HUDEP-2 (cell line): ENCODE measurements around the gene NSUN2.

Experiments
- DNase-seq, 76 experiments: peaks; one replicate each; lab custom pipeline; 2025; ENCODE audit not compliant: unreplicated experiment in 76 of 76; lab: John Stamatoyannopoulos, UW

The NSUN2 gene

DNA sequence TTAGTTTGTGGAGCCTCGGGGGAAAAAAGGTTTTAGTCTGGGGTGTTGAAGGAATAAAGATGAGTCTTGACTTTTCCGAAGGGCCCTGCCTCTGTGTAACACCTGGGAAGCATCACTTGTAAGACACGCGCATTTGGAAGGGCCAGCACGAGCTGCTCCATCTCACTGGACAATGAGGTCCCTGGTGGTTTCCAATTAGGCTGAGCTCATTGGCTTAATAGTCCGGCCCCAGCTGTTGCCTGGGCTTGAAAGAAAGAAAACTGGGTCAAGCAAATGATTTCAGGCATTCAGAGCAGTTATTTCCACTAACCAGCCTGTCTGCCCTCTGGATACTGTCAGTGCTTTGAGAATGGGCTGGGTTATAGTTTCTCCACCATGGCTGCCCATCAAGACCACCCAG, 64.5 kb downstream of the NSUN2 start:
- no peak for DNase-seq

DNA sequence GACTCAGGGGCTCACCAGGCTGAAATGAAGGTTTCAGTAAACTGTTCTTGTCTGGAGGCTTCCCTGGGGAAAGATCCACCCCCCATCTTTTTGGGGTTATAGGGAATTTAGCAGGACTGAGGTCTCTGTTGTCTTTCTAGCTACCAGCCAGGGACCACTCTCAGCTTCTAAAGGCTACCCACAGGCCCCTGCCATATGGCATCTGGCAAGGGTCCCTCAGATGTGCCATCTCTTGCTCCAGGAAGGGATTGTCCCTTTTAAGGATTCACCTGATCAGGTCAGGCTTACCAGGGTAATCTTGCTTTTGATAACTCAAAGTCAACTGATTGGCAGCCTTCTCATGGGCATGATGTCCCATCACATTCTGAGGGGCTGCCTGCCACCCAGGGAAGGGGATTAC, 65.0 kb downstream of the NSUN2 start:
- DNase-seq: no peak

DNA sequence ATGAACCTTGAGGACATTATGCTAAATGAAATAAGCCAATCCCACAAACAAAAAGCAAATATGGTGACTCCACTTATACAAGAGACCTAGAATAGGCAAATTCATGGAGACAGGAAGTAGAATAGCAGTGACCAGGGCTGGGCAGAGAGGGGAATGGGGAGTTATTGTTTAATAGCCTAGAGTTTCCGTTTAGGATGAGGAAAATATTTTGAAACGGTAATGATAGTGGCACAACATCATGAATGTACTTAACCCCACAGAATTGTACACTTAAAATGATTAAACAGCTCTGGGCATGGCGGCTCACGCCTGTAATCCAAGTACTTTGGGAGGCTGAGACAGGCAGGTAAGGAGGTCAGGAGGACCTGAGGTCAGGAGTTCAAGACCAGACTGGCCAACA, 65.8 kb downstream of the NSUN2 start:
- DNase-seq: no peak

DNA sequence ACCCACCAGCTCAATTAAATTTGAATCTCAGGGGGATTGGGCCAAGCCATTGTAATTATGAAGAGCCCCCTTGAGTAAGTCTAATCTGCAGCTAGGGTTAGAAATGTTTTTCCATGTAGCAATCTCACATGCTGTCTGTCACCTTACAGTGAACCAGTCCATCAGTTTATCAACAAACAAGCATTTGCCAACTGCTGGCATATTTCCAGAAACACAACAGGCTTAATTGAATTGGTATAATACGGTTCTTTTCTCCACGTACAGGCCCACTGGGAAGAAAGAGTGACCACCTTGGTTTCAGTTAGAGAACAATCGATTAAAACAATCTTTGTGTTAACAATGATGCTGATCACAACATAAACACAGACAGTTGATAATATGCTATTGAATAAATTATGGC, 67.4 kb downstream of the NSUN2 start:
- DNase-seq: no peak

DNA sequence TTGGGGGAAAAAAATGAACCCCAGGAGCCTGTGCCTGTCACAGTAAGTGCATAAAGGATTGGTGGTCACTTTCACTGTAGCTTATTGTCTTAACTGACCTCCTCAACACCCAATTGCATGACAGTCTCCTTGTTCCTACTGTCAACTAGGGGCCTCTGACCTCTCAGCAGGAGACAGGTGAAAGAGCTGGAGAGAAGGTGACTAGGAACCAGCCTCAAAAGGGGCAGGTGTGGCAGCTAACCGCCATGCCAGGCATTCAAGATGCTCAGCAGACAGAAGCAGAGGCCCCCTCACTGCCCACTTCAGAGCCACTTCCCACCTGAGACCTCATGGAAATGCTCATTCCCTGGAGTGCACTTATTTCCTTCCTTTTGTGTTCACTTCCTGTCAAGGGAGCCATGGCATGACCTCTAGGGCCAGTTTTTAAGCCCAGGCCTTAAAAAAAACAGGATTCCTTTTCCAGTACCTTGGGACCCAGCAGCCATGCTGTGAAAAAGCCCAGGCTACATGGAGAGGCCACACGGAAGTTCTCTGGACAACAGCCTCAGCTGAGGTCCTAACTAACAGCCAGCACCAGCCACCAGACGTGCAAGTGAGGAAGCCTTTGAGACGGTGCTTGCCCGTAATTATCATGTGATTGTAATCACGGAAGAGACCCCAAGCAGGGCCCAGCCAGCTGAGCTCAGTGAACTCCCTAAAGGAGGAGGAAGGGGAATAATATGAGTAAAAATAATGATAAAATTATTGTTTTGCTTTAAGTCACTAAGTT, 74.9 kb downstream of the NSUN2 start:
- DNase-seq: no peak

DNA sequence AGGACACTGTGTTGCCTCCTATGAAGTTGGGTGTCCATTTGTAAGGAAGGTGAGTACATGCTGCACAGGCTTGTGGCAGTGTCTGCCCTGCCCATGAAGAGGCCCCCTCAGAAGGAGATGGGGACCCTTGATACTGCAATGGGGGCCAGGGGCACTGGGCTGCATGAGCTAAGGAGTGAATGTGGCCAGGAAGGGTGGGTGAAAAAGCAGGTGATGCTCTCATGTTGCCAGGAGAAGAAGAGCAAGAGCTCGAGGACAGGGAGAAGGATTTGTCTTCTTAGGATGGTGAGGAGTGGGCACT, 76.1 kb downstream of the NSUN2 start:
- DNase-seq: no peak

DNA sequence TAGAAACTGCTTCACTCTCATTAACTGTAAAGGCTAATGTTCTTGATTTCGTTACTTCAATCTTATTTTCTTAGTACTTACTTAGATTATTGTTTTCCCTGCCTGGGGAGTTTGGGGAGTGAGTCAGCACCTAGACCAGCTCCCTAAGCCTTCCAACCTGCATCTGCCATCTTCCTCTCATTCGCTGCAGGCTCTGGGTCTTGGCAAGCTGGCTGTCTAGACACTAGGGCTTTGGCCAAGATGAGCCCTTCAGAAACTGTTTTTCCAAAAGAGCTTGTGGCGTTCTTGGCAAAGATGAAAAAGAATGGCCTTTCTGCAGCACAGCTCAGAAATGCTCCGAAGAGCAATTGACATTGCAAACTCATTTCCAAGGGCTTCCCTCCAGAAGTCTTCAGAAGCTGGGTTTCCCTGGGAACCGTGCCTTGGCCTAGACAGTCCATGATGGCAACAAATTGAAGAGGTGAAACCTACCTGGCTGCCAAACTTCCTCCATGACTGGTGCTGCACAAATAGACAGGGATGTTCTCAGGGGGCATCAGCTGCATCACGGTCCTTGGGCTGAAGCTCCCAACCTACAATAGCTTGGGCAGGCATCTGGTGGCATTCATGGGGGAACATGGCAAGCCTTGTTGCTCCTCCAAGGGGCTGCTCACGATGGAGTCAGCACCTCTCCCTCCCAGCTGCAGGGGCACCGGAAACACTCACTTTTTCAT, 76.6 kb downstream of the NSUN2 start:
- DNase-seq: no peak

DNA sequence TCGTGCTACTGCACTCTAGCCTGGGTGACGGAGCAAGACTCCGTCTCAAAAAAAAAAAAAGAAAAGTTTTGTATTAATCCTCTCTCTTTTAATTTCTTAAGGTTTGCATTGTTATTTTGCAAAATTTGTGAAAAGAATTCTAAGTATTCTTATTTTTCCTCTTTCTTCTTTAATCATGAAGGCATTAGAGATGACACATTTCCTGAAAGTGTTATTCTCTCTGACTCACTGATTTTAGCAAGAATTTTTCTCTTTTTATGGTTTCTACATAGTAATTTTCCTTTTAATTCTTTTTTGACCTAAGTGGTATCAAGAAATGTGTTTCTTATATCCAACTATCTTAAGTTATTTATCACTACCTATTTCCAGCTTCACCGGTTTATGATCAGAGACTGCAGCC, 78.0 kb downstream of the NSUN2 start:
- DNase-seq: no peak

DNA sequence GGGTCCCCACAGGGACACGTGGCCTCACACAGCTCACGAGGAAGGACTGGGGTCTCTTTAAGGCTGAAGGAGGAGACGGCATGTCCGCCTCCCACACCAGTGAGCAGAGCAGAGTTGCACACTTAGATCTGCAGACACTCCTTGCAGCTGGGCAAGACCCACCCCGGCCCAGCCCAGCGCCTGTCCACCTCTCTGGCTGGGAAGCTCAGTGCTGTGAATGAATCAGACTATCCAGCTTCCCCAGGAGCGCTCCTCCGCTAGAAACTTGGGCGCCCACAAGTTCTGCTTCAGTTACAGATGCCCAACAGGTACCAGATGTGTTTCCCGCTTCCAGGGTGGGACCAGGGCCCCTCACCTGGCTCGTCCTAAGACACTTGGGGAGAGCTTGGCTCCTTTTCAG, 78.9 kb downstream of the NSUN2 start:
- DNase-seq: no peak

DNA sequence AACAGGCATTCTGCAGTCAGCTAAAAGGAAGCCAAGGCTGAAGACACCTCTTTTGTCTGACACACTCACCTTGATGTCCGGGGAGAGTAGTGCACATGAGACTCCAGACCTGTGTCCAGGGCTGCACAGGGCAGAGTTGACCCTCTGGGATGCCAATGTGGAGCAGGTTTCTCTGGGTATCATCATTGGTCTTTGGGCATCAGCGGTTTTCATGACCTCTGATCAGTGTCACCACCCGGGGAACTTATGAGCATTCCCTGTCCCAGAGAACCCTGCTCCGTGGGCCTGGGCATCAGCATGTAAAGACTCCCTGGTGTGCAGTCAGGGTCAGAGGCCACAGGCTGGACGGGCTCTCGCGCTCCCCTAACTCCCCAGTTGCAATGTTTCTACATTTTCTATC, 80.2 kb downstream of the NSUN2 start:
- no peak for DNase-seq

DNA sequence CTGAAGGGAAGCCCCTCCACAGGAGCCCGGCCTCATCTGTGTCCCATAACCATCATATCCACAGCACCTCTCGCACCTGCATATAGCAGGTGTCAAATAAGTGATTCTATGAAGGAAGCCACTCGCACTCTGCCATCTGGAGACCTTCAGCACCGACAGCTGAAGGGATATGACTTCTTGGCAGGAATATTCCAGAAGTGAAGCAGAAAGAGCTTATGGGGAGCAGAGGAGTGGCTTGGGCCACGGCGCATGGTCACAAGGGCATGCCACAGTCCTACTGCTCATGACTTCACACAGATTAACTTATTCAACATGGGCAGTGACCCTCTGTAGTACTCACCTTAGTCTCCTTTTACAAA, 80.9 kb downstream of the NSUN2 start:
- DNase-seq: no peak

DNA sequence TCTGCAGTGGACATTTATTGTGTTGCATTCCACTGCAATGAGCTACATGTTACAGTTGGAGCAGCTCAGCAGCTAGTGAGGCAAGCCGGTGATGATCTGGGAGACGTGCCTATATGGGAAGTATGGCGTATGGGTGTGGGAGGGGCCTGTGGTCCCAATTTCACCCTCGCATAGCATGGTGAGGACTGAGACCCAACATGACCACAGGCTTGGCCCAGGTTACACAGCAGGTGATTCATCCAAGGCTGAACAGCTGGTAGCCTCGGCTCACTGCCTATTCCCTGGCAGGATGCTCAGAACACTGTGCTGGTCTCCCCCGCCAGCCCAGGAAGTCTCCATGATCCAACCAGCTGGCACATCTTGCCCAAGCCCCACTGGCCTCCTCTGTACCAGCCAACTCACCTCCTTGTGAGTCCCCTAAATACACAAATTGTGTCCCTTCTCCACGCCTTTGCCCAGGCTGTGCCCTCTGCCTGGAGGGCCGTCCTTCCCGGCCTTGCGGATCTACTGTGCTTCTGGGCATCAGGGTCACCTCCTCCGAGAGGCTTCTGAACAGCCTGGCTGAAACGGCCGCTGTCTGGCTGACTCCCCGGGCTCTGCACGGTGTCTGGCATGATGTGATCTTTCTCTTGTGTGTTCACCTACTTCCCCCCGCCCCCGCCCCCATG, 81.4 kb downstream of the NSUN2 start:
- DNase-seq: no peak

DNA sequence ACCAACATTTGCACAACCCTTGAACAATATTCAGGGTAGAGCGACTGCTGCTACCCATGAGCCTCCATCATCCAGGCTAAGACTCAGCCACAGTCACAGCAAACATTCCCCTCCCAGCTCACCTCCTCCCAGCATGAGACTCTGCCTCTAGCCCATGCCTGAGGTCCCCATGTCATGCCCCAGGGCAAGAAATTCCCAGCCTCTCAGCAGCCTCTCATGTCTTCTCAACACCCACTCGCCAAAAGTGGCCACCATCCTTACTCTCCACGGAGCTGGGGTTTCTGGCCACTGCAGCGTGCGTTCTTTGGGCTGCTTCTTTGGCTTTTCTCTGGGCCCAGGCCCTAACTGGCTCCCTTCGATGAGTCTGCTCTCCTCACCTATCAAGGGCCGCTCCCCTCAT, 82.2 kb downstream of the NSUN2 start:
- no peak for DNase-seq
